Measurements from ENCODE around the gene SCP2. TPM values are rescaled to one million over a fixed set of nuclear protein-coding genes. Genes with fewer than 3 reads are reported as not detected.
A peak's percentile ranks its signal among the peaks of the same experiment; 100 is the strongest.

The SCP2 gene
- total RNA-seq, 1 experiment from 2014 or later = 56.4 TPM

DNA sequence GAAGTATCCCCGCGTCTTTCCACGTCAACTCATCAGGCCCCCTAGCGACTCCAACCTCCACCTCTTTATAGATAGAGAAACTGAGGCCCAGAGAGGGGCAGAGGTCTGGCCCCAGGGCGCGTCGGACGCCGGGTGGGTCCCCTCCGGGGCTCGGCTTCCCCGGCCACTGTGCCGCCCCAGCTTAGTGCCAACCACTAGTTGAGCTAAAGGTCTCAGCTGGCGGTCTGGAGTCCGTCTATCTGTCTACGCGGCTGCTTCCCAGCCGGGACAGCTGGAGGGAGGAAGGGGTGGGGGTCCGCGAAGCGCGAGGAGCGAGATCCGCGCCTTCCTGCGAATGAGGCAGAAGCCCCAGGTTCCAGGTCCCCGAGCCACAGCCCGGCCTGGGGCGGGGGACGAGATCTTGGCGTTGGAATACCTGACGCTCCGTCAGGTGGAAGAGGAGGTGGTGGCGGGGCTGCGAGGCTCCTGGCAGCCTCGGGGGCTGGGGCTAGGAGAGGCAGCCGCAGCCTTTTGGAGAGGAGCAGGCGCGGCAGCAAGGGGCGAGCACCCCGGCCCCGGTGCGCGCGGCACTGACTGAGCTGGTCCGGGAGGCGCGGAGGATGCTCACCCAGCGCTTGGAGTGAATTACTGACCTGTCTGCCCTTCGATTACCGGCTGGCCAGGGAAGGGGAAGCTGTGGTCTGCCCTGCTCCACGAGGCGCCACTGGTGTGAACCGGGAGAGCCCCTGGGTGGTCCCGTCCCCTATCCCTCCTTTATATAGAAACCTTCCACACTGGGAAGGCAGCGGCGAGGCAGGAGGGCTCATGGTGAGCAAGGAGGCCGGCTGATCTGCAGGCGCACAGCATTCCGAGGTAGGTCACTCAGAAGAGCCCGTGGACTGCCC lies 135.9 kb downstream of the SCP2 start:
- POLR2A ChIA-PET = no interaction called here
- Mint-ChIP-seq H3K27ac (no peak overlapping the region), H3K27me3 (ENCODE audit: low read depth) (peaks cover 75% of the 10 kb centered on the region), H3K9me3 (no peaks in the 10 kb centered on the region), H3K4me3 (peak overlapping the region; percentile 72), H3K36me3 (no peaks in the 10 kb centered on the region), H3K4me1 (0 out of 2 replicates have a peak, but pooled peaks cover 5% of the 10 kb centered on the region)
- CTCF ChIA-PET = interaction anchor here (0.8 to 1.3 kb wide), 8 partner anchors 8 to 158 kb away, joined by 3 to 5 read pairs (median 3); partner anchors contain the start of gene ECHDC2
- DNase-seq (ENCODE audit: low spot score) (peak; percentile 62), ATAC-seq (peak; percentile 67)
- no peak for TF ChIP-seq NFATC4 (CRISPR knock-in tag; IDR thresholded peaks at IDR 0.05)
- no peak for TF ChIP-seq ARID4B (CRISPR knock-in tag; IDR thresholded peaks at IDR 0.05; ENCODE audit: borderline replicate concordance)
- TF ChIP-seq FOXP1 (CRISPR knock-in tag; IDR thresholded peaks at IDR 0.05; ENCODE audit: borderline replicate concordance) = 0 out of 2 replicates have a peak, but pooled peaks have one; percentile 44
- peak; percentile 49; the same call in 1 of the 2 replicates for TF ChIP-seq ETV6 (CRISPR knock-in tag; IDR thresholded peaks at IDR 0.05)
- TF ChIP-seq CREM (CRISPR knock-in tag; IDR thresholded peaks at IDR 0.05) = no peak
- no peak for TF ChIP-seq IRF2 (CRISPR knock-in tag; IDR thresholded peaks at IDR 0.05; ENCODE audit: borderline replicate concordance, low read depth)
- TF ChIP-seq, protein P1, sequence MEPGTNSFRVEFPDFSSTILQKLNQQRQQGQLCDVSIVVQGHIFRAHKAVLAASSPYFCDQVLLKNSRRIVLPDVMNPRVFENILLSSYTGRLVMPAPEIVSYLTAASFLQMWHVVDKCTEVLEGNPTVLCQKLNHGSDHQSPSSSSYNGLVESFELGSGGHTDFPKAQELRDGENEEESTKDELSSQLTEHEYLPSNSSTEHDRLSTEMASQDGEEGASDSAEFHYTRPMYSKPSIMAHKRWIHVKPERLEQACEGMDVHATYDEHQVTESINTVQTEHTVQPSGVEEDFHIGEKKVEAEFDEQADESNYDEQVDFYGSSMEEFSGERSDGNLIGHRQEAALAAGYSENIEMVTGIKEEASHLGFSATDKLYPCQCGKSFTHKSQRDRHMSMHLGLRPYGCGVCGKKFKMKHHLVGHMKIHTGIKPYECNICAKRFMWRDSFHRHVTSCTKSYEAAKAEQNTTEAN (CRISPR knock-in tag; IDR thresholded peaks at IDR 0.05) = no peak
- 0 out of 2 replicates have a peak, but pooled peaks have one; percentile 61 for TF ChIP-seq ZNF121 (CRISPR knock-in tag; IDR thresholded peaks at IDR 0.05)
- TF ChIP-seq E2F1 (CRISPR knock-in tag; IDR thresholded peaks at IDR 0.05) = no peak

GRCh38 chr1:53063744-53064515 lies 136.9 kb downstream of the SCP2 start:
- peaks cover 66% of the 10 kb centered on the region for H3K27me3 Mint-ChIP-seq (ENCODE audit: low read depth)
- H3K4me3 Mint-ChIP-seq = peak overlapping the region; percentile 72; the same call in 1 of the 2 replicates
- CTCF ChIA-PET = interaction anchor here (0.7 to 1.3 kb wide), 6 partner anchors 25 to 142 kb away, joined by 3 to 5 read pairs (median 3); partner anchors contain the start of gene ECHDC2

More at GRCh38 chr1:53063744-53064515, 136.9 kb downstream of the SCP2 start:
- no peak for ATAC-seq
- H3K36me3 Mint-ChIP-seq = no peaks in the 10 kb centered on the region
- no peak overlapping the region for H3K27ac Mint-ChIP-seq
- 0 out of 2 replicates have a peak, but pooled peaks cover 5% of the 10 kb centered on the region for H3K4me1 Mint-ChIP-seq
- TF ChIP-seq ZNF138 (CRISPR knock-in tag; conservative IDR thresholded peaks at IDR 0.05) (no peak), ESRRA (CRISPR knock-in tag; IDR thresholded peaks at IDR 0.05; ENCODE audit: borderline replicate concordance) (no peak), STAT6 (CRISPR knock-in tag; conservative IDR thresholded peaks at IDR 0.05; ENCODE audit: low read depth) (no peak), ZNF396 (CRISPR knock-in tag; IDR thresholded peaks at IDR 0.05; ENCODE audit: borderline replicate concordance) (no peak), ZNF416 (CRISPR knock-in tag; IDR thresholded peaks at IDR 0.05) (no peak)
- TF ChIP-seq, protein P2, sequence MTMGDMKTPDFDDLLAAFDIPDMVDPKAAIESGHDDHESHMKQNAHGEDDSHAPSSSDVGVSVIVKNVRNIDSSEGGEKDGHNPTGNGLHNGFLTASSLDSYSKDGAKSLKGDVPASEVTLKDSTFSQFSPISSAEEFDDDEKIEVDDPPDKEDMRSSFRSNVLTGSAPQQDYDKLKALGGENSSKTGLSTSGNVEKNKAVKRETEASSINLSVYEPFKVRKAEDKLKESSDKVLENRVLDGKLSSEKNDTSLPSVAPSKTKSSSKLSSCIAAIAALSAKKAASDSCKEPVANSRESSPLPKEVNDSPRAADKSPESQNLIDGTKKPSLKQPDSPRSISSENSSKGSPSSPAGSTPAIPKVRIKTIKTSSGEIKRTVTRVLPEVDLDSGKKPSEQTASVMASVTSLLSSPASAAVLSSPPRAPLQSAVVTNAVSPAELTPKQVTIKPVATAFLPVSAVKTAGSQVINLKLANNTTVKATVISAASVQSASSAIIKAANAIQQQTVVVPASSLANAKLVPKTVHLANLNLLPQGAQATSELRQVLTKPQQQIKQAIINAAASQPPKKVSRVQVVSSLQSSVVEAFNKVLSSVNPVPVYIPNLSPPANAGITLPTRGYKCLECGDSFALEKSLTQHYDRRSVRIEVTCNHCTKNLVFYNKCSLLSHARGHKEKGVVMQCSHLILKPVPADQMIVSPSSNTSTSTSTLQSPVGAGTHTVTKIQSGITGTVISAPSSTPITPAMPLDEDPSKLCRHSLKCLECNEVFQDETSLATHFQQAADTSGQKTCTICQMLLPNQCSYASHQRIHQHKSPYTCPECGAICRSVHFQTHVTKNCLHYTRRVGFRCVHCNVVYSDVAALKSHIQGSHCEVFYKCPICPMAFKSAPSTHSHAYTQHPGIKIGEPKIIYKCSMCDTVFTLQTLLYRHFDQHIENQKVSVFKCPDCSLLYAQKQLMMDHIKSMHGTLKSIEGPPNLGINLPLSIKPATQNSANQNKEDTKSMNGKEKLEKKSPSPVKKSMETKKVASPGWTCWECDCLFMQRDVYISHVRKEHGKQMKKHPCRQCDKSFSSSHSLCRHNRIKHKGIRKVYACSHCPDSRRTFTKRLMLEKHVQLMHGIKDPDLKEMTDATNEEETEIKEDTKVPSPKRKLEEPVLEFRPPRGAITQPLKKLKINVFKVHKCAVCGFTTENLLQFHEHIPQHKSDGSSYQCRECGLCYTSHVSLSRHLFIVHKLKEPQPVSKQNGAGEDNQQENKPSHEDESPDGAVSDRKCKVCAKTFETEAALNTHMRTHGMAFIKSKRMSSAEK (CRISPR knock-in tag; IDR thresholded peaks at IDR 0.05; ENCODE audit: borderline replicate concordance) = no peak
- no peaks in the 10 kb centered on the region for H3K9me3 Mint-ChIP-seq
- peak; percentile 6 for DNase-seq (ENCODE audit: low spot score)
- POLR2A ChIA-PET = no interaction called here
